HCT116 (cell line): Measurements from ENCODE around the gene HMGB4.

Source experiments
- POLR2AphosphoS5 ChIP-seq: IDR thresholded peaks from 2 replicates; pipeline ENCODE4 v1.6.1; 2011; ENCODE audit warnings: mild to moderate bottlenecking, low read depth, low read length, moderate library complexity
- TF ChIP-seq, protein P1 (sequence below), 3 experiments: fragments of 200-600 bp in 1 of 3; sonication (generic) in 1 of 3; IDR thresholded peaks in 2 of 3; conservative IDR thresholded peaks in 1 of 3; 2 replicates each; pipeline ENCODE4 v1.5.1; 2012 to 2017; ENCODE audit warnings: low read depth in 2 of 3, low read length in 2 of 3, antibody characterized with exemption in 1 of 3, borderline replicate concordance in 1 of 3, control low read depth in 1 of 3, mild to moderate bottlenecking in 1 of 3, mixed read lengths in 1 of 3, mixed run types in 1 of 3, moderate library complexity in 1 of 3; ENCODE audit not compliant: insufficient read depth in 1 of 3

DNA sequence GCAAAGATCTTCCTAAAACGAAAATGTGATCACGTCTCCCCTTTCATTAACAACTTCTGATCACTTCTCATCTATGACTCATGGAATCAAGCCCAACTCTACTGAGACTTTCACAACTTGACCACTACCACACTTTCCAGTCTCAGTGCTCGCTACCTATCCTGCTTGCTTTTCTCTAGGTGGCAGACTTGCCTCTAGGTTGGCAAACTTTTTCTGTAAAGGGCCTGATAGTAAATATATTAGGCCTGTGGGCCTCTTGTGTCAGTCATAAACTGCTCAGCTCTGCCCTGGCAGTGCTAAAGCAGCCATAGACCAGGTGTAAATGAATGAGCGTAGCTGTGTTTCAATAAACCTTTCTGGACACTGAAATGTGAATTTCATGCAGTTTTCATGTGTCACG, 21.5 kb upstream of the HMGB4 start:
- no peak for TF ChIP-seq POLR2AphosphoS5
- TF ChIP-seq, protein P1, sequence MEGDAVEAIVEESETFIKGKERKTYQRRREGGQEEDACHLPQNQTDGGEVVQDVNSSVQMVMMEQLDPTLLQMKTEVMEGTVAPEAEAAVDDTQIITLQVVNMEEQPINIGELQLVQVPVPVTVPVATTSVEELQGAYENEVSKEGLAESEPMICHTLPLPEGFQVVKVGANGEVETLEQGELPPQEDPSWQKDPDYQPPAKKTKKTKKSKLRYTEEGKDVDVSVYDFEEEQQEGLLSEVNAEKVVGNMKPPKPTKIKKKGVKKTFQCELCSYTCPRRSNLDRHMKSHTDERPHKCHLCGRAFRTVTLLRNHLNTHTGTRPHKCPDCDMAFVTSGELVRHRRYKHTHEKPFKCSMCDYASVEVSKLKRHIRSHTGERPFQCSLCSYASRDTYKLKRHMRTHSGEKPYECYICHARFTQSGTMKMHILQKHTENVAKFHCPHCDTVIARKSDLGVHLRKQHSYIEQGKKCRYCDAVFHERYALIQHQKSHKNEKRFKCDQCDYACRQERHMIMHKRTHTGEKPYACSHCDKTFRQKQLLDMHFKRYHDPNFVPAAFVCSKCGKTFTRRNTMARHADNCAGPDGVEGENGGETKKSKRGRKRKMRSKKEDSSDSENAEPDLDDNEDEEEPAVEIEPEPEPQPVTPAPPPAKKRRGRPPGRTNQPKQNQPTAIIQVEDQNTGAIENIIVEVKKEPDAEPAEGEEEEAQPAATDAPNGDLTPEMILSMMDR (IDR thresholded peaks at IDR 0.05 in 2 of 3, conservative IDR thresholded peaks at IDR 0.05 in 1 of 3; ENCODE audit: borderline replicate concordance in 1 of 3, insufficient read depth in 1 of 3, low read depth in 2 of 3, low read length in 2 of 3), result no peak
